Breast epithelium (tissue), 4 donors: ENCODE measurements around the gene POLR3G. TPM values are rescaled to one million over a fixed set of nuclear protein-coding genes. Genes with fewer than 3 reads are reported as not detected.

Source experiments
- DNase-seq, 2 donors: peaks; one replicate each; pipeline ENCODE4 v3.0.0-alpha.2; 2019; ENCODE audit warnings: low spot score in 2 of 2
- H3K27ac ChIP-seq, 2 donors: fragments of 200-600 bp; sonication (generic) in 1 of 2; one replicate each; pipeline ENCODE4 v1.5.1; 2016 to 2019; ENCODE audit warnings: mild to moderate bottlenecking in 1 of 2
- H3K27me3 ChIP-seq, 2 donors: fragments of 200-600 bp; sonication (generic) in 1 of 2; one replicate each; pipeline versions ENCODE4 v1.5.1 to v1.6.0; 2017 to 2019; ENCODE audit warnings: control low read depth in 1 of 2, mild to moderate bottlenecking in 1 of 2
- H3K36me3 ChIP-seq: fragments of 200-600 bp; one replicate; pipeline ENCODE4 v1.5.1; 2019
- H3K4me1 ChIP-seq, 2 donors: fragments of 200-600 bp; sonication (generic); one replicate each; pipeline ENCODE4 v1.5.1; 2016 to 2019; ENCODE audit warnings: control low read depth in 1 of 2
- H3K4me3 ChIP-seq, 3 donors: fragments of 200-600 bp; sonication (generic); 1 replicate in 2 of 3; 2 replicates in 1 of 3; pipeline ENCODE4 v1.5.1; 2016 to 2019; ENCODE audit warnings: mild to moderate bottlenecking in 3 of 3, moderate library complexity in 2 of 3
- H3K9me3 ChIP-seq, 2 donors: fragments of 200-600 bp; sonication (generic) in 1 of 2; one replicate each; pipeline ENCODE4 v1.5.1; 2016 to 2019; ENCODE audit warnings: control low read depth in 1 of 2
- POLR2A ChIP-seq: fragments of 450-650 bp; IDR thresholded peaks from one replicate; pipeline ENCODE4 v1.6.1; 2016; ENCODE audit warnings: antibody characterized with exemption, mild to moderate bottlenecking, moderate library complexity
- POLR2AphosphoS5 ChIP-seq, 3 donors: sonication (generic); formaldehyde crosslinking; IDR thresholded peaks; one replicate each; pipeline ENCODE4 v1.6.1; 2017; ENCODE audit warnings: antibody characterized with exemption in 3 of 3
- intact Hi-C: fragments of 100-400 bp; cut with DNase I; formaldehyde crosslinking; loops from one replicate; pipeline ENCODE4 v1.15.1; 2023; ENCODE audit warnings: low total_unique reads
- total RNA-seq, 3 donors: library from RNA; depleted of rRNA; stranded (reverse); fragments of >200 nt; gene quantifications; one replicate each; pipeline ENCODE4 v1.1.0, GENCODE V29; 2016
- TF ChIP-seq, protein P1 (sequence below), 3 donors: fragments of 450-650 bp; IDR thresholded peaks; one replicate each; pipeline ENCODE4 v1.5.1; 2016 to 2017; ENCODE audit warnings: antibody characterized with exemption in 3 of 3, mild to moderate bottlenecking in 3 of 3, moderate library complexity in 3 of 3

Gene POLR3G
- total RNA-seq, 3 donors from 2014 or later = 2.0 to 4.8 (median 2.4) TPM

DNA sequence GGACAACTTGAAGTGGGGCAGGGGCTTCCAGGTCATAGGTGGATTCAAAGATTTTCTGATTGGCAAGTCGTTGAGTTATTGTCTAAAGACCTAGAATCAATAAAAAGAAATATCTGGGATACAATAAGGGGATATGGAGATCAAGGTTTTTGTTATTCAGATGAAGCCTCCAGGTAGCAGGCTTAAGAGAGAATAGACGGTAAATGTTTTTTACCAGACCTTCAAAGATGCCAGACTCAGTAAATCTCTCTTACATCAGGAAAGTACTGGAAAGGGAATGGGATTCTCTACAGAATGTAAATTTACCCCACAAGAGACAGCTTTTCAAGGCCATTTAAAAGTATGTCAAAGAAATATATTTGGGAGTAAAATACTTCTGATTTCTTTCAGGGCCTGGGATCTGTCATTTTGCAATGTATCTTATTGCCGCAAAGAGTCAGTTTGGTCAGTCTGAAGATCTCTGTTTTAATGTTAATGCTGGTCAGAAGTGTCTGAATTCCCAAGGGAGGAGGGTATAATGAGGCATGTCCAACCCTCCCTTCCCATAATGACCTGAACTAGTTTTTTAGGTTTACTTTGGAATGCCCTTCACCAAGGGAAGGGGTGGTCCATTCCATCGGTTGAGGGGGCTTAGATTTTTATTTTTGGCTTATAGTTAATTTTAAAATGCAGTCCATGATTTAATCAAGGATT, 68.3 kb downstream of the POLR3G start:
- TF ChIP-seq POLR2AphosphoS5 (IDR thresholded peaks at IDR 0.05) (no peak), POLR2A (no peak)
- TF ChIP-seq, protein P1, sequence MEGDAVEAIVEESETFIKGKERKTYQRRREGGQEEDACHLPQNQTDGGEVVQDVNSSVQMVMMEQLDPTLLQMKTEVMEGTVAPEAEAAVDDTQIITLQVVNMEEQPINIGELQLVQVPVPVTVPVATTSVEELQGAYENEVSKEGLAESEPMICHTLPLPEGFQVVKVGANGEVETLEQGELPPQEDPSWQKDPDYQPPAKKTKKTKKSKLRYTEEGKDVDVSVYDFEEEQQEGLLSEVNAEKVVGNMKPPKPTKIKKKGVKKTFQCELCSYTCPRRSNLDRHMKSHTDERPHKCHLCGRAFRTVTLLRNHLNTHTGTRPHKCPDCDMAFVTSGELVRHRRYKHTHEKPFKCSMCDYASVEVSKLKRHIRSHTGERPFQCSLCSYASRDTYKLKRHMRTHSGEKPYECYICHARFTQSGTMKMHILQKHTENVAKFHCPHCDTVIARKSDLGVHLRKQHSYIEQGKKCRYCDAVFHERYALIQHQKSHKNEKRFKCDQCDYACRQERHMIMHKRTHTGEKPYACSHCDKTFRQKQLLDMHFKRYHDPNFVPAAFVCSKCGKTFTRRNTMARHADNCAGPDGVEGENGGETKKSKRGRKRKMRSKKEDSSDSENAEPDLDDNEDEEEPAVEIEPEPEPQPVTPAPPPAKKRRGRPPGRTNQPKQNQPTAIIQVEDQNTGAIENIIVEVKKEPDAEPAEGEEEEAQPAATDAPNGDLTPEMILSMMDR (IDR thresholded peaks at IDR 0.05) = no peak

DNA sequence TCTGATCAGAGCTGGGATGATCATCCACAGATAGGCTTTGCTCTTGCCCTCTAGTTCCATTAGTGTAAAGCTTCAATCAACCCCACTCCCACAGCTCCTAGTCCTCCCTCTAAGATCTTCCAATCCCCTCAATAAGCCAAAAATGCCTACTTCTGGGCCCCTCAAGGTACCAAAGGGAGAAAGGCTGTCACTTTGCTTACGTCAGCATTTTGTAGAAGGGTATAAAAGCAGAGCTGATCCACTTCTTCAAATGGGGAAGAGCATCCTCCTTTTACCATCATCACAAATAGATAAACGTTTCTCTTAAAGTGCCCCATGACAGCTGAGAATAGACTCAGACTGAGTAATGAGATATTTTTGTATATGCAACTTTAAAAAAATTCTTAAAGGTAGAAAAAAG, 70.8 kb downstream of the POLR3G start:
- intact Hi-C loops = no loop called here
- H3K9me3 ChIP-seq = no peaks in the 10 kb centered on the region
- H3K27ac ChIP-seq = no peak overlapping the region
- H3K4me3 ChIP-seq = no peak overlapping the region
- no peak for DNase-seq
- H3K4me1 ChIP-seq = no peaks in the 10 kb centered on the region
- H3K36me3 ChIP-seq = no peaks in the 10 kb centered on the region
- no peaks in the 10 kb centered on the region for H3K27me3 ChIP-seq
- TF ChIP-seq POLR2AphosphoS5 (IDR thresholded peaks at IDR 0.05) (no peak), POLR2A (no peak)
- TF ChIP-seq, protein P1 (IDR thresholded peaks at IDR 0.05) = no peak

More for the DNA sequence above, 68.3 kb downstream of the POLR3G start:
- Histone ChIP-seq H3K9me3 (no peaks in the 10 kb centered on the region), H3K27me3 (no peaks in the 10 kb centered on the region), H3K27ac (no peak overlapping the region), H3K4me1 (no peaks in the 10 kb centered on the region), H3K4me3 (no peak overlapping the region), H3K36me3 (no peaks in the 10 kb centered on the region)
- intact Hi-C loops = no loop called here
- DNase-seq = no peak

- H3K9me3 ChIP-seq = no peaks in the 10 kb centered on the region
- TF ChIP-seq POLR2A = no peak
- TF ChIP-seq, protein P1 (IDR thresholded peaks at IDR 0.05) = no peak
- no peak for TF ChIP-seq POLR2AphosphoS5 (IDR thresholded peaks at IDR 0.05)
- H3K4me3 ChIP-seq = no peak overlapping the region
- H3K36me3 ChIP-seq = no peaks in the 10 kb centered on the region
- H3K4me1 ChIP-seq = no peaks in the 10 kb centered on the region
- H3K27me3 ChIP-seq = no peaks in the 10 kb centered on the region
- no peak for DNase-seq
- no peak overlapping the region for H3K27ac ChIP-seq
- intact Hi-C loops = no loop called here
These were observed 71.7 kb downstream of the POLR3G start for GRCh38 chr5:90546216-90546837.

DNA sequence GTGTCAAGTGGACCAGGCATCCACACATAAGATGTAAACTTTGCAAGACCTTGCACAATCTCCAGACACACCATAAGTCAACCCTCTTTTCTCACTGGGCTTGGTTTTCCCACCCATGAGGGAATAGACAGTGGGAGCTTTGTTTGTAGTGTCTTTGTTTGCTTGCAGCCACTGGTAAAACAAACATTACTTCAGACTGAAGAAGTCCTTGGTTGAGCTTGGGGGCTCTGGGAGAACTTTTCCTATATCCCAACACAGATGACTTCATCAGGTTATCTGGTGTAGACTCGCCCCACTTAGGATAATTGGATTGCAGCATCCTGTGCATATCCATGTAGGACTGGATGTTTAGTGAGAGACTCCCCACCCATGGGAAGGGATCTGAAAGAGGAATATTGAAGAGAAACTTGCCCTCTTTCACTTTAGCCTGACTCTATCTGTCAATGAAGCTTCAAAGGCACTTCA, 72.4 kb downstream of the POLR3G start:
- H3K27ac ChIP-seq = no peak overlapping the region
- no peaks in the 10 kb centered on the region for H3K4me1 ChIP-seq
- H3K9me3 ChIP-seq = no peaks in the 10 kb centered on the region
- DNase-seq = no peak
- intact Hi-C loops = no loop called here
- H3K27me3 ChIP-seq = no peaks in the 10 kb centered on the region
- H3K36me3 ChIP-seq = no peaks in the 10 kb centered on the region
- no peak for TF ChIP-seq POLR2AphosphoS5 (IDR thresholded peaks at IDR 0.05)
- no peak overlapping the region for H3K4me3 ChIP-seq

GRCh38 chr5:90548069-90548593, 73.5 kb downstream of the POLR3G start:
- Histone ChIP-seq H3K36me3 (no peaks in the 10 kb centered on the region), H3K9me3 (no peaks in the 10 kb centered on the region), H3K4me1 (no peaks in the 10 kb centered on the region), H3K27ac (no peak overlapping the region), H3K27me3 (no peaks in the 10 kb centered on the region), H3K4me3 (no peak overlapping the region)
- no peak for TF ChIP-seq POLR2AphosphoS5 (IDR thresholded peaks at IDR 0.05)
- TF ChIP-seq POLR2A = no peak
- TF ChIP-seq, protein P1 (IDR thresholded peaks at IDR 0.05) = no peak
- intact Hi-C loops = no loop called here
- peak in 1 of 2 donors; percentile 68 for DNase-seq
